Measurements from ENCODE around the gene DOCK6.

GRCh38 chr19:11296264-11296663, 33.9 kb upstream of the DOCK6 start:
- TF ChIP-seq, protein P1, sequence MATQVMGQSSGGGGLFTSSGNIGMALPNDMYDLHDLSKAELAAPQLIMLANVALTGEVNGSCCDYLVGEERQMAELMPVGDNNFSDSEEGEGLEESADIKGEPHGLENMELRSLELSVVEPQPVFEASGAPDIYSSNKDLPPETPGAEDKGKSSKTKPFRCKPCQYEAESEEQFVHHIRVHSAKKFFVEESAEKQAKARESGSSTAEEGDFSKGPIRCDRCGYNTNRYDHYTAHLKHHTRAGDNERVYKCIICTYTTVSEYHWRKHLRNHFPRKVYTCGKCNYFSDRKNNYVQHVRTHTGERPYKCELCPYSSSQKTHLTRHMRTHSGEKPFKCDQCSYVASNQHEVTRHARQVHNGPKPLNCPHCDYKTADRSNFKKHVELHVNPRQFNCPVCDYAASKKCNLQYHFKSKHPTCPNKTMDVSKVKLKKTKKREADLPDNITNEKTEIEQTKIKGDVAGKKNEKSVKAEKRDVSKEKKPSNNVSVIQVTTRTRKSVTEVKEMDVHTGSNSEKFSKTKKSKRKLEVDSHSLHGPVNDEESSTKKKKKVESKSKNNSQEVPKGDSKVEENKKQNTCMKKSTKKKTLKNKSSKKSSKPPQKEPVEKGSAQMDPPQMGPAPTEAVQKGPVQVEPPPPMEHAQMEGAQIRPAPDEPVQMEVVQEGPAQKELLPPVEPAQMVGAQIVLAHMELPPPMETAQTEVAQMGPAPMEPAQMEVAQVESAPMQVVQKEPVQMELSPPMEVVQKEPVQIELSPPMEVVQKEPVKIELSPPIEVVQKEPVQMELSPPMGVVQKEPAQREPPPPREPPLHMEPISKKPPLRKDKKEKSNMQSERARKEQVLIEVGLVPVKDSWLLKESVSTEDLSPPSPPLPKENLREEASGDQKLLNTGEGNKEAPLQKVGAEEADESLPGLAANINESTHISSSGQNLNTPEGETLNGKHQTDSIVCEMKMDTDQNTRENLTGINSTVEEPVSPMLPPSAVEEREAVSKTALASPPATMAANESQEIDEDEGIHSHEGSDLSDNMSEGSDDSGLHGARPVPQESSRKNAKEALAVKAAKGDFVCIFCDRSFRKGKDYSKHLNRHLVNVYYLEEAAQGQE (IDR thresholded peaks at IDR 0.05; ENCODE audit: insufficient read depth in 1 of 2, low read depth in 2 of 2, low read length in 2 of 2) = no peak
- TF ChIP-seq FOXP2 (optimal IDR thresholded peaks at IDR 0.05; ENCODE audit: borderline replicate concordance, extremely low read depth, extremely low read length, insufficient read depth) = no peak
